ENCODE data around the gene SFXN5. TPM values are rescaled to one million over a fixed set of nuclear protein-coding genes. Genes with fewer than 3 reads are reported as not detected.

The SFXN5 gene
- total and polyA plus RNA-seq, 2 donors (not counting 3 experiments of a cell fraction or from before 2014, with no cell fraction given), result 18.7 to 28.6 TPM

GRCh38 chr2:73112913-73113854, 41.7 kb upstream of the SFXN5 start, which contains the start of gene RAB11FIP5:
TSS of gene RAB11FIP5 (minus strand) at chr2:73112948. CDS start at chr2:73112777, 171 bp downstream.
- H3K4me2 ChIP-seq (ENCODE audit: insufficient read depth, low read length), result peak within 1 kb of the TSS; percentile 79
- ChIA-PET POLR2A (interaction anchor here (1.1 kb wide), 1 partner anchor 21 kb away, joined by 3 read pairs; no protein-coding TSS in a partner anchor), CTCF (interaction anchor here (1.0 to 6.6 kb wide), 8 partner anchors 11 to 64 kb away, joined by 3 to 69 read pairs (median 6); no protein-coding TSS in a partner anchor)
- peak; percentile 70 for DNase-seq (ENCODE audit: low read depth, low spot score)
- peak within 1 kb of the TSS; percentile 87 for H3K9ac ChIP-seq (replicated peaks; ENCODE audit: extremely low read depth, insufficient read depth, low read length)
- H4K20me1 ChIP-seq (replicated peaks; ENCODE audit: control insufficient read depth, extremely low read depth, insufficient read depth, low read length), result no peaks in the 10 kb centered on the region
- no peaks in the 10 kb centered on the region for H3K9me3 ChIP-seq (replicated peaks; ENCODE audit: control insufficient read depth, insufficient read depth, low read length)
- H2AFZ ChIP-seq (ENCODE audit: low read depth, low read length), result peak within 1 kb of the TSS; percentile 89
- intact Hi-C loops (cut with micrococcal nuclease) (loop anchor here (1.0 kb wide), 1 partner anchor 42 kb away; the partner anchor contains the start of gene SFXN5), dilution Hi-C loops (cut with MboI; ENCODE audit: extremely low pct_ligation_motif_present, low sequenced_read_pairs) (no loop called here)
- peak within 1 kb of the TSS; percentile 60 for H3K27ac ChIP-seq (ENCODE audit: insufficient read depth, low read depth, low read length)
- H3K36me3 ChIP-seq (ENCODE audit: control insufficient read depth in 2 of 2, extremely low read depth in 1 of 2, insufficient read depth in 2 of 2, low read length in 2 of 2), result no peaks in the 10 kb centered on the region
- H3K27me3 ChIP-seq (ENCODE audit: control insufficient read depth in 2 of 2, insufficient read depth in 2 of 2, low read length in 2 of 2), result no peaks in the 10 kb centered on the region
- TF ChIP-seq POLR2A (IDR thresholded peaks at IDR 0.05; ENCODE audit: low read depth, low read length), result peak; percentile 55
- no peak for TF ChIP-seq POLR2AphosphoS5 (IDR thresholded peaks at IDR 0.05; ENCODE audit: insufficient read depth, low read depth, low read length)
- no peak for TF ChIP-seq JUN (IDR thresholded peaks at IDR 0.05; ENCODE audit: borderline replicate concordance, insufficient read depth, insufficient read length, low read depth)
- peak; percentile 9 for TF ChIP-seq FOS (IDR thresholded peaks at IDR 0.05; ENCODE audit: borderline replicate concordance, insufficient read depth, low read length)
- peaks cover 33% of the 10 kb centered on the region for H3K79me2 ChIP-seq (ENCODE audit: control insufficient read depth, insufficient read depth, low read length)
- peaks cover 16% of the 10 kb centered on the region for H3K4me1 ChIP-seq (ENCODE audit: control insufficient read depth, extremely low read depth, insufficient read depth, low read length)
- H3K4me3 ChIP-seq (replicated peaks in 1 of 3; ENCODE audit: insufficient read depth in 1 of 3, low read depth in 1 of 3, low read length in 3 of 3), result peak within 1 kb of the TSS; percentile 73 to 76 (median 74)
- TSS peak; percentile 49 for BruUV-seq (replicated peaks)
- no peaks in the 10 kb centered on the region for H3K9me1 ChIP-seq (replicated peaks; ENCODE audit: control insufficient read depth, extremely low read depth, insufficient read depth, low read length)
- peak; percentile 55 for FAIRE-seq
